GM12878 (cell line): ENCODE data around the gene CLPTM1.

Experiments used
- BHLHE40 ChIP-seq, 2 experiments: fragments of 450-650 bp in 1 of 2; IDR thresholded peaks; 2 replicates each; pipeline ENCODE4 v1.6.1; 2011 to 2017; ENCODE audit warnings: low read depth in 2 of 2, borderline replicate concordance in 1 of 2, improper control_type of control experiment in 1 of 2, low read length in 1 of 2, mild to moderate bottlenecking in 1 of 2
- CEBPB ChIP-seq, 2 experiments: fragments of 150-350 bp in 1 of 2; IDR thresholded peaks; 2 replicates each; pipeline ENCODE4 v1.6.1; 2012 to 2014; ENCODE audit warnings: low read depth in 2 of 2, low read length in 2 of 2, borderline replicate concordance in 1 of 2, inconsistent platforms in 1 of 2
- CHD2 ChIP-seq: IDR thresholded peaks from 2 replicates; pipeline ENCODE4 v1.6.1; 2011; ENCODE audit warnings: low read depth, low read length, improper control_type of control experiment, borderline replicate concordance
- MXI1 ChIP-seq: fragments of 150-350 bp; IDR thresholded peaks from 2 replicates; pipeline ENCODE4 v1.6.1; 2011; ENCODE audit warnings: low read depth, mild to moderate bottlenecking, inconsistent platforms, low read length, improper control_type of control experiment
- NR2C2 ChIP-seq: IDR thresholded peaks from 2 replicates; pipeline ENCODE4 v1.6.1; 2011; ENCODE audit warnings: borderline replicate concordance, low read depth; ENCODE audit not compliant: control insufficient read depth, insufficient read length
- POLR2A ChIP-seq: IDR thresholded peaks from 2 replicates; pipeline ENCODE4 v1.6.1; 2011; ENCODE audit warnings: low read depth, mild to moderate bottlenecking, low read length
- RFX5 ChIP-seq: IDR thresholded peaks from 2 replicates; pipeline ENCODE4 v1.6.1; 2011; ENCODE audit warnings: low read depth, low read length, improper control_type of control experiment
- SIN3A ChIP-seq: IDR thresholded peaks from 2 replicates; pipeline ENCODE4 v1.6.1; 2012; ENCODE audit warnings: low read depth, low read length, improper control_type of control experiment
- TF ChIP-seq, protein P1 (sequence below), 3 experiments: IDR thresholded peaks in 2 of 3; conservative IDR thresholded peaks in 1 of 3; 2 replicates each; pipeline ENCODE4 v1.5.1; 2011; ENCODE audit warnings: low read depth in 3 of 3, low read length in 3 of 3, mild to moderate bottlenecking in 3 of 3, control low read depth in 2 of 3, moderate library complexity in 2 of 3, inconsistent platforms in 1 of 3, mixed read lengths in 1 of 3; ENCODE audit not compliant: control insufficient read depth in 2 of 3, insufficient read depth in 1 of 3; ENCODE audit errors: extremely low read depth in 1 of 3
- TF ChIP-seq, protein P2 (sequence below): IDR thresholded peaks from 2 replicates; pipeline ENCODE4 v1.6.1; 2011; ENCODE audit warnings: low read depth, low read length, improper control_type of control experiment, borderline replicate concordance
- TF ChIP-seq, protein P3 (sequence below): IDR thresholded peaks from 2 replicates; pipeline ENCODE4 v1.6.1; 2011; ENCODE audit warnings: low read depth, mild to moderate bottlenecking, low read length, moderate library complexity, borderline replicate concordance; ENCODE audit errors: extremely low read depth

DNA sequence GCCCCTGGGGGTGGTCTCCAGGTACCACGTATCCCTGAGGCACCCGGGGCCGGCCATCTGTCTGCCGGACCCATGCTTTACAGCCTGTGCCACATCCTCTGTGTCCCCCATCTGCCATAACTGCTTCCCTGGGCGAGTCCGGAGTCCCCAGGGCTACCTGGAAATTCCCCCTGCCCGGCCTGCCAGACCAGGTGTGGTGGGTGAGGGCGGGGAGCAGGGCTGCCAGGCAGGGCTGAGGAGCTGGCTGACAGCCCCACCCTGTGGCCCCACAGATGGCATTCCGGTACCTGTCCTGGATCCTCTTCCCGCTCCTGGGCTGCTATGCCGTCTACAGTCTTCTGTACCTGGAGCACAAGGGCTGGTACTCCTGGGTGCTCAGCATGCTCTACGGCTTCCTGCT is 35.8 kb downstream of the CLPTM1 start:
- TF ChIP-seq, protein P1, sequence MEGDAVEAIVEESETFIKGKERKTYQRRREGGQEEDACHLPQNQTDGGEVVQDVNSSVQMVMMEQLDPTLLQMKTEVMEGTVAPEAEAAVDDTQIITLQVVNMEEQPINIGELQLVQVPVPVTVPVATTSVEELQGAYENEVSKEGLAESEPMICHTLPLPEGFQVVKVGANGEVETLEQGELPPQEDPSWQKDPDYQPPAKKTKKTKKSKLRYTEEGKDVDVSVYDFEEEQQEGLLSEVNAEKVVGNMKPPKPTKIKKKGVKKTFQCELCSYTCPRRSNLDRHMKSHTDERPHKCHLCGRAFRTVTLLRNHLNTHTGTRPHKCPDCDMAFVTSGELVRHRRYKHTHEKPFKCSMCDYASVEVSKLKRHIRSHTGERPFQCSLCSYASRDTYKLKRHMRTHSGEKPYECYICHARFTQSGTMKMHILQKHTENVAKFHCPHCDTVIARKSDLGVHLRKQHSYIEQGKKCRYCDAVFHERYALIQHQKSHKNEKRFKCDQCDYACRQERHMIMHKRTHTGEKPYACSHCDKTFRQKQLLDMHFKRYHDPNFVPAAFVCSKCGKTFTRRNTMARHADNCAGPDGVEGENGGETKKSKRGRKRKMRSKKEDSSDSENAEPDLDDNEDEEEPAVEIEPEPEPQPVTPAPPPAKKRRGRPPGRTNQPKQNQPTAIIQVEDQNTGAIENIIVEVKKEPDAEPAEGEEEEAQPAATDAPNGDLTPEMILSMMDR (IDR thresholded peaks at IDR 0.05 in 2 of 3, conservative IDR thresholded peaks at IDR 0.05 in 1 of 3; ENCODE audit: control insufficient read depth in 2 of 3, extremely low read depth in 1 of 3, insufficient read depth in 1 of 3, low read depth in 3 of 3, low read length in 3 of 3), result 0 out of 6 replicates have a peak, but pooled peaks of 1 of the 3 experiments have one; percentile 7
- TF ChIP-seq POLR2A, result peak; percentile 29; the same call in 1 of the 2 replicates
- TF ChIP-seq NR2C2, result no peak
- TF ChIP-seq, protein P2, sequence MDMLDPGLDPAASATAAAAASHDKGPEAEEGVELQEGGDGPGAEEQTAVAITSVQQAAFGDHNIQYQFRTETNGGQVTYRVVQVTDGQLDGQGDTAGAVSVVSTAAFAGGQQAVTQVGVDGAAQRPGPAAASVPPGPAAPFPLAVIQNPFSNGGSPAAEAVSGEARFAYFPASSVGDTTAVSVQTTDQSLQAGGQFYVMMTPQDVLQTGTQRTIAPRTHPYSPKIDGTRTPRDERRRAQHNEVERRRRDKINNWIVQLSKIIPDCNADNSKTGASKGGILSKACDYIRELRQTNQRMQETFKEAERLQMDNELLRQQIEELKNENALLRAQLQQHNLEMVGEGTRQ, result no peak
- TF ChIP-seq CHD2, result no peak
- no peak for TF ChIP-seq BHLHE40 (IDR thresholded peaks at IDR 0.05; ENCODE audit: borderline replicate concordance in 1 of 2, low read depth in 2 of 2, low read length in 1 of 2)
- TF ChIP-seq CEBPB (IDR thresholded peaks at IDR 0.05; ENCODE audit: borderline replicate concordance in 1 of 2, low read depth in 2 of 2, low read length in 2 of 2), result no peak
- TF ChIP-seq, protein P3, sequence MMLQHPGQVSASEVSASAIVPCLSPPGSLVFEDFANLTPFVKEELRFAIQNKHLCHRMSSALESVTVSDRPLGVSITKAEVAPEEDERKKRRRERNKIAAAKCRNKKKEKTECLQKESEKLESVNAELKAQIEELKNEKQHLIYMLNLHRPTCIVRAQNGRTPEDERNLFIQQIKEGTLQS, result no peak
- TF ChIP-seq SIN3A, result no peak
- no peak for TF ChIP-seq MXI1
- TF ChIP-seq RFX5, result no peak
